IPS DF 6.9 (cell line): Measurements from ENCODE around the gene LRRC8A.
"Not testable (repeated sequence)": the region's sequence is repeated elsewhere in the genome, so short reads cannot be mapped to it uniquely, and the experiment has no call there.

Source experiments
- DNase-seq: peaks from one replicate; pipeline ENCODE4 v3.0.0-alpha.2; 2013; ENCODE audit warnings: low read depth, low spot score
- H3K27ac ChIP-seq: one replicate; pipeline ENCODE4 v1.5.1; 2013; ENCODE audit warnings: low read length, control low read depth
- H3K27me3 ChIP-seq: 2 replicates; pipeline ENCODE4 v1.6.1; 2013; ENCODE audit warnings: mild to moderate bottlenecking, low read length; ENCODE audit not compliant: control insufficient read depth, insufficient read depth
- H3K36me3 ChIP-seq: 2 replicates; pipeline ENCODE4 v1.6.1; 2013; ENCODE audit warnings: low read length; ENCODE audit not compliant: control insufficient read depth, insufficient read depth
- H3K4me1 ChIP-seq: 2 replicates; pipeline ENCODE4 v1.6.1; 2013; ENCODE audit warnings: low read length; ENCODE audit not compliant: control insufficient read depth, insufficient read depth
- H3K4me3 ChIP-seq: 2 replicates; pipeline ENCODE4 v1.5.1; 2013; ENCODE audit warnings: mild to moderate bottlenecking, low read length
- H3K9me3 ChIP-seq: 2 replicates; pipeline ENCODE4 v1.6.1; 2013; ENCODE audit warnings: low read length, inconsistent platforms; ENCODE audit not compliant: control insufficient read depth, insufficient read depth
- WGBS: extraction: QIAGEN DNeasy Blood & Tissue Kit; methylation state at CpG from one replicate; pipeline ENCODE4 v1.1.7; 2013; ENCODE audit warnings: mixed read lengths, missing lambda C conversion rate; ENCODE audit not compliant: insufficient read length, insufficient coverage; 5-methylcytosine and 5-hydroxymethylcytosine counted together

LRRC8A gene

DNA sequence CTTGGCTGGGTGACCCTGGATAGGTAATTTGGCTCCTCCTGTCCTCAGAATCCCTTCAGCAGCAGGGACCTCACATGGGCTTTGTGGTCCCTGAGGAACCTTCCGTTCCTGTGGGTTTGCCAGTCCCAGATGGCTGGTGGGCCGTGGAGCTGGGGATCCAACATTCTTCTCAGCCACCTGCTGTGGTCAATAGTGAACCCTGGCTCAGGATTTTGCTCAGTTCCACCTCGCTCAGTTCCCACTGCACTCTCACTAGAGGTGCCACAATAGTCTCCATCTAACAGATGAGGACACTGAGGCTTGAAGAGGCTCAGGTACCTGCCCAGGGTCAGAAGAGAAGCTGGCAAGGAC is 35.3 kb upstream of the LRRC8A start:
- Histone ChIP-seq H3K4me1 (no peaks in the 10 kb centered on the region), H3K27ac (no peak overlapping the region), H3K27me3 (no peaks in the 10 kb centered on the region), H3K36me3 (no peaks in the 10 kb centered on the region), H3K4me3 (no peak overlapping the region), H3K9me3 (no peaks in the 10 kb centered on the region)
- no peak for DNase-seq
- WGBS: no CpG with 5 or more reads among the region's 3 CpGs

DNA sequence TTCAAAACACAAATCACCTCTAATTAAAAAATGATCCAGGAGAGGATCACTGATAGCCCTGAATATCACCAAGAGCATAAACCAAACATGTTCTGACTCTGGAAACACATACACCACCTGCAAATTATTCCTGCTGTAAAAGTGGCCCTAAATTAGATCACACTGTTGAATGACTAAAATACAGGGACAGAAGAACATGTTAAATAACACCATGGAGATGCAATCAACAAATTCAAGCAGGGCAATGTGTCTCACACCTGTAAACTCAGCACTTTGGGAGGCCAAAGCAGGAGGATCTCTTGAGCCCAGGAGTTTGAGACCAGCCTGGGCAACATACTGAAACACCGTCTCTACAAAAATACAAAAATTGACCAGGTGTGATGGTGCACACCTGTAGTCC is 34.1 kb upstream of the LRRC8A start:
- no peak for DNase-seq
- Histone ChIP-seq H3K4me1 (no peaks in the 10 kb centered on the region), H3K27ac (no peak overlapping the region), H3K27me3 (no peaks in the 10 kb centered on the region), H3K9me3 (no peaks in the 10 kb centered on the region), H3K4me3 (no peak overlapping the region), H3K36me3 (no peaks in the 10 kb centered on the region)
- WGBS: no CpG with 5 or more reads among the region's 1 CpG

DNA sequence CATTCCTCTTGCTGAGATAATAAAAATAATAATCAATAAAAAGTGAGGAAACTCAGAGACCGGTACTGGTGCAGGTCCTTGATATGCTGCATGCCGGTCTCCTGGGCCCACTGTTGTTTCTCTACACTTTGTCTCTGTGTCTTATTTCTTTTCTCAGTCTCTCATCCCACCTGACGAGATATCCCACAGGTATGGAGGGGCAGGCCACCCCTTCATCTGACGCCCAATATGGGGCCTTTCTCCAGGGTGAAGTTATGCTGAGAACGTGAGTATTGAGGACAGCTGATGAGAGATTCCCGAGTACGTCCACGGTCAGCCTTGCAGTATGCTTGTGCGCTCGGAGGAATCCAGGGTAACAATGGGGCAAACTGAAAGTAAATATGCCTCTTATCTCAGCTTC is 30.9 kb upstream of the LRRC8A start:
- H3K9me3 ChIP-seq, H3K4me1 ChIP-seq, H3K4me3 ChIP-seq, H3K27ac ChIP-seq, H3K36me3 ChIP-seq, DNase-seq, H3K27me3 ChIP-seq: not testable (repeated sequence)
- no CpG with 5 or more reads among the region's 10 CpGs for WGBS

DNA sequence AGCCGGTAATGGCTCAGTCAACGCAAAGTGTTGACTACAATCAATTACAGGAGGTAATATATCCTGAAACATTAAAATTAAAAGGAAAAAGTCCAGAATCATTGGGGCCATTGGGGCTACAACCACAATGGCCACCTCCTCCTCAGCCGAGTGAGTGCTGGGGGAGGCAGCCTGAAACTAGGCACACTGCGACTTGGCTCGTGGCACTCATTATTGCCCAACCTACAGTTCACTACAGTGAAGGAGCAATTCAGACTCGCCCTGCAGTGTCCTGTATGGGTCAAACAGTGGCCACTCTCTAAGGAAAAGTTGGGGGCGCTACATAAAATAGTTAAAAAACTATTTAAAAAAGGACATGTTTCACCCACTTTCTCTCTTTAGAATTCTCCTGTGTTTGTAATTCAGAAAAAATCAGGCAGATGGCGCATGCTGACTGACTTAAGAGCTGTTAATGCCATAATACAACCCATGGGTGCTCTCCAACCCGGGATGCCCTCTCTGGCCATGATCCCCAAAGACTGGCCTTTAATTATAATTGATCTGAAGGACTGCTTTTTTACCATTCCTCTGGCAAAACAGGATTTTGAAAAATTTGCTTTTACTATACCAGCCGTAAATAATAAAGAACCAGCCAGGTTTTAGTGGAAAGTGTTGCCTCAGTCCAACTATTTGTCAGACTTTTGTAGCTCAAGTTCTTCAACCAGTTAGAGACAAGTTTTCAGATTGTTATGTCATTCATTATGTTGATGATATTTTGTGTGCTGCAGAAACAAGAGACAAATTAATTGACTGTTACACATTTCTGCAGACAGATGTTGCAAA is 29.9 kb upstream of the LRRC8A start:
- H3K4me3 ChIP-seq, H3K4me1 ChIP-seq, H3K27ac ChIP-seq, H3K36me3 ChIP-seq, H3K27me3 ChIP-seq, DNase-seq, H3K9me3 ChIP-seq: not testable (repeated sequence)
- WGBS: no CpG with 5 or more reads among the region's 10 CpGs

DNA sequence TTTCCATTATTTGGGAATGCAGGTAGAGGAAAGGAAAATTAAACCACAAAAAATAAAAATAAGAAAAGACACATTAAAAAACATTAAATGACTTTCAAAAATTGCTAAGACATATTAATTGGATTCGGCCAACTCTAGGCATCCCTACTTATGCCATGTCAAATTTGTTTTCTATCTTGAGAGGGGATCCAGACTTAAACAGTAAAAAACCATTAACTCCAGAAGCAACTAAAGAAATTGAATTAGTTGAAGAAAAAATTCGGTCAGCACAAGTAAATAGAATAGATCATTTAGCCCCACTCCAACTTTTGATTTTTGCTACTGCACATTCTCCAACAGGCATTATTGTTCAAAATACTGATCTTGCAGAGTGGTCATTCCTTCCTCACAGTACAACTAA is 29.3 kb upstream of the LRRC8A start:
- not testable (repeated sequence) for H3K27me3 ChIP-seq, H3K4me3 ChIP-seq, DNase-seq, H3K27ac ChIP-seq, H3K9me3 ChIP-seq, H3K36me3 ChIP-seq, H3K4me1 ChIP-seq
- WGBS: no CpG with 5 or more reads among the region's 2 CpGs

DNA sequence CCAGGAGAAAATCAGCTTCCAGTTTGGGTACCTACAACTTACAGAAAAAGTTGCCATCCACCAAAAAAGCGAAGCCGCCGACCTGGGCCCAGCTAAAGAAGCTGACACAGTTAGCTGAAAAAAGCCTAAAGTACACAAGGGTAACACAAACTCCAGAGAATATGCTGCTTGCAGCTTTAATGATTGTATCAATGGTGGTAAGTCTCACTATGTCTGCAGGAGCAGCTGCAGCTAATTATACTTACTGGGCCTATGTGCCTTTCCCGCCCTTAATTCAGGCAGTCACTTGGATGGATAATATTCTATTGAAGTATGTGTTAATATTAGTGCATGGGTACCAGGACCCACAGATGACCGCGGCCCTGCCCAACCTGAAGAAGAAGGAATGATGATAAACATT is 27.5 kb upstream of the LRRC8A start:
- WGBS: no CpG with 5 or more reads among the region's 6 CpGs
- DNase-seq, H3K27ac ChIP-seq: not testable (repeated sequence)

DNA sequence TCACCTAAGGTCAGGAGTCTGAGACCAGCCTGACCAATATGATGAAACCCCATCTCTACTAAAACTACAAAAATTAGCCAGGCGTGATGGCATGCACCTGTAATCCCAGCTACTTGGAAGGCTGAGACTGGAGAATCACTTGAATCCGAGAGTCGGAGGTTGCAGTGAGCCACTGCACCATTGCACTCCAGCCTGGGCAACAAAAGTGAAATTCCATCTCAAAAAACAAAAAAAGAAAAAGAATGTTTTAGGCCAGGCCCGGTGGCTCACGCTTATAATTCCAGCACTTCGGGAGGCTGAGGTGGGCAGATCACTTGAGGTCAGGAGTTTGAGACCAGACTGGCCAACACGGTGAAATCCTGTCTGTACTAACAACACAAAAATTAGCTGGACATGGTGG is 23.5 kb upstream of the LRRC8A start:
- not testable (repeated sequence) for H3K4me3 ChIP-seq, H3K27ac ChIP-seq, DNase-seq, H3K27me3 ChIP-seq, H3K9me3 ChIP-seq, H3K4me1 ChIP-seq, H3K36me3 ChIP-seq
- WGBS: no CpG with 5 or more reads among the region's 7 CpGs

More for the DNA sequence above, 27.5 kb upstream of the LRRC8A start:
- H3K9me3 ChIP-seq, H3K27me3 ChIP-seq, H3K4me1 ChIP-seq, H3K4me3 ChIP-seq, H3K36me3 ChIP-seq: not testable (repeated sequence)

DNA sequence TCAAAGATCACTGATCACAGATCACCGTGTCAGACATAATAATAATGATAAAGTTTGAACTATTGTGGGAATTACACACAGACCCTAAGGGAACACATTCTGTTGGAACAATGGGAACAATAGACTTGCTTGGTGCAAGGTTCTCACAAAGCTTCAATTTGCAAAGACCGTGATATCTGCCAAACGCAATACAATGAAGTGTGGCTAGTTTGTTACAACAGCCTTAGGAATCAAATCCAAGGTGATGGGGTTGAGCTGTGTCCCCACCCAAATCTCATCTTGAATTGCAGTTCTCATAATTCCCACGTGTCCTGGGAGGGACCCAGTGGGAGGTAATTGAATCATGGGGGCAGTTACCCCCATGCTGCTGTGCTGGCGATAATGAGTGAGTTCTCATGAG is 21.0 kb upstream of the LRRC8A start:
- H3K36me3 ChIP-seq: no peaks in the 10 kb centered on the region
- no peak overlapping the region for H3K4me3 ChIP-seq
- no peaks in the 10 kb centered on the region for H3K9me3 ChIP-seq
- no CpG with 5 or more reads among the region's 5 CpGs for WGBS
- no peak overlapping the region for H3K27ac ChIP-seq
- no peak for DNase-seq
- H3K4me1 ChIP-seq: no peaks in the 10 kb centered on the region
- H3K27me3 ChIP-seq: no peaks in the 10 kb centered on the region

DNA sequence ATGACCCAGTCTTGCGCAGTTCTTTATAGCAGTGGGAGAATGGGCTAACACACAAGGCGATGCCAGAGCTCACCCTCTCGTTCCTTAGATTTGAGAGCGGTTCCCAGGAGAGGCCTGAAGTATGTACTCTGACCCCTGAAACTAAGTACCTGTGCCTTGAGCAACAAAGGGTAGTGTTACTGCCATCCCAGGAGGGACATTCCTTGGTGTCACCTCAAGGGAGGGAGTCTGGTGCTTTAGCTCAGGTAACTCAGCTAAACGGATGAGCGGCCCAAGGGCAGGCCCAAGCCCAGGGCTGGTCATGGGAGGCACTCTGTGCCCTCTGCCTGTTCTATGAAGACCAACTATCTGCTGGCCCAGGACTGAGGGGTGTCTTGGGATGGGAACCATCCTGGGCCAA is 20.4 kb upstream of the LRRC8A start:
- Histone ChIP-seq H3K4me1 (no peaks in the 10 kb centered on the region), H3K27ac (no peak overlapping the region), H3K9me3 (no peaks in the 10 kb centered on the region), H3K36me3 (no peaks in the 10 kb centered on the region), H3K27me3 (no peaks in the 10 kb centered on the region), H3K4me3 (no peak overlapping the region)
- WGBS: no CpG with 5 or more reads among the region's 6 CpGs
- DNase-seq: no peak

DNA sequence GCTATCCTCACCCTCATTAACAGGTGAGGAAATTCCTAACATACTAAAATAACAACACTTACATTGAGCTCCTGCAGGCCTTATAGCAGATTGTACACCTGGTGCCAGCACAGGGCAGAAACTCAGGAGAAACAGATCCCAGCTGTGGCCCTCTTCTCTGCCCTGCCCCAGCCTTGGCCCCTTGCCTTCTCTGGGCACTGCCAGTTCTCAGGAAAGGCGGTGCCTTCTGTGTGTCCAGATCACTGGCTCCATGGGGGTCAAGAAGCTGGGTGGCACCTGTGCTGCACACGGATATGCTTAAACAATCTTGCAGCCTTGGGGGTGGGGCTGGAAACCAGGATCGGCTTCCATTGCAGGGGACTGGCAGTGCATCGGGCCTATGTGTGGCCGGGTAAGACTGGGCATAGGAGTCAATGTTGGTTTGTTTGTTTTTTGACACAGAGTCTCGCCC is 19.5 kb upstream of the LRRC8A start:
- DNase-seq: no peak
- H3K9me3 ChIP-seq: no peaks in the 10 kb centered on the region
- no CpG with 5 or more reads among the region's 6 CpGs for WGBS

DNA sequence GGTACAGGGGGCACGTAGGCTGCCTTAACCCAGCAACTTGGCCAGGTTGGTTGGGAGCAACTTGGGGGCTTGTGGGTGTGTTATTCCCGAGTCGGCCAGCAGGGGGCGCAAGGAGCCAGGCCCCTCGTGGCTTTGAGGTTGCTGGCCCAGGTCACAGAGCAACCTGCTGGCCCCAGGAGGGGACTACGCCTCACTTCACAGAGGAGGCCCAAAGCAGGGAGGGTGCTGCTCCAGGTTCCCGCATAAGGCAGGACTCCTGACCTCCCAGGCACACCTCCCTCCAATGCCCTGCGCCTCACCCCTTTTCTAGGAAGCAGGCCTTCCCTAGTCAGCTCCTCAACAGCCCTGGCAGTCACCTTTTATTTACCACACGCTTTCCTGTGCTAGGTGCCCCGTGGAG is 18.3 kb upstream of the LRRC8A start:
- peak; percentile 79 for DNase-seq
- no CpG with 5 or more reads among the region's 10 CpGs for WGBS

More for the DNA sequence above, 19.5 kb upstream of the LRRC8A start:
- Histone ChIP-seq H3K4me1 (no peaks in the 10 kb centered on the region), H3K36me3 (no peaks in the 10 kb centered on the region), H3K27me3 (no peaks in the 10 kb centered on the region), H3K4me3 (no peak overlapping the region), H3K27ac (no peak overlapping the region)

More for the DNA sequence above, 18.3 kb upstream of the LRRC8A start:
- no peaks in the 10 kb centered on the region for H3K9me3 ChIP-seq
- H3K27ac ChIP-seq: no peak overlapping the region
- no peak overlapping the region for H3K4me3 ChIP-seq
- H3K27me3 ChIP-seq: no peaks in the 10 kb centered on the region
- no peaks in the 10 kb centered on the region for H3K36me3 ChIP-seq
- no peaks in the 10 kb centered on the region for H3K4me1 ChIP-seq
